HL-60 (cell line): ENCODE results near the gene PTPN1.

Source experiments
- DNase-seq, 2 experiments: peaks; one replicate each; pipeline ENCODE4 v3.0.0-alpha.2; 2010 to 2020; ENCODE audit warnings: low read depth in 1 of 2, low spot score in 1 of 2
- H3K27ac ChIP-seq: fragments of 250-450 bp; sonication (Bioruptor Pico); replicated peaks from 2 replicates; pipeline ENCODE4 v1.5.1; 2020; ENCODE audit warnings: mild to moderate bottlenecking, moderate library complexity
- H3K27me3 ChIP-seq: fragments of 250-450 bp; sonication (Bioruptor Pico); 2 replicates; pipeline ENCODE4 v1.5.1; 2021; ENCODE audit warnings: mild to moderate bottlenecking, moderate library complexity; ENCODE audit not compliant: insufficient read depth, poor library complexity, severe bottlenecking
- H3K4me3 ChIP-seq: replicated peaks from 2 replicates; pipeline ENCODE4 v1.5.1; 2011; ENCODE audit warnings: mild to moderate bottlenecking, control low read depth, low read length; ENCODE audit not compliant: insufficient read depth
- CTCF ChIP-seq: IDR thresholded peaks from one replicate; pipeline ENCODE4 v1.5.1; 2011; ENCODE audit warnings: low read length, control low read depth, inconsistent platforms; ENCODE audit not compliant: insufficient read depth
- GABPA ChIP-seq: IDR thresholded peaks from 2 replicates; pipeline ENCODE4 v1.6.1; 2012; ENCODE audit warnings: low read depth
- POLR2AphosphoS5 ChIP-seq: IDR thresholded peaks from 2 replicates; pipeline ENCODE4 v1.6.1; 2012; ENCODE audit warnings: low read depth
- REST ChIP-seq: IDR thresholded peaks from 2 replicates; pipeline ENCODE4 v1.6.1; 2012; ENCODE audit warnings: low read depth; ENCODE audit not compliant: insufficient replicate concordance
- SPI1 ChIP-seq: IDR thresholded peaks from 2 replicates; pipeline ENCODE4 v1.6.1; 2012; ENCODE audit warnings: low read depth, mild to moderate bottlenecking, borderline replicate concordance

PTPN1 gene

GRCh38 chr20:50550531-50550930, 40.3 kb downstream of the PTPN1 start:
- TF ChIP-seq GABPA (no peak), CTCF (no peak), POLR2AphosphoS5 (no peak), SPI1 (no peak), REST (no peak)
- no peak overlapping the region for H3K4me3 ChIP-seq
- H3K27me3 ChIP-seq, result no peaks in the 10 kb centered on the region
- no peak for DNase-seq
- H3K27ac ChIP-seq, result no peak overlapping the region

GRCh38 chr20:50551288-50551687, 41.1 kb downstream of the PTPN1 start:
- no peak for DNase-seq

GRCh38 chr20:50552979-50553378, 42.8 kb downstream of the PTPN1 start:
- no peak for TF ChIP-seq REST
- no peak for TF ChIP-seq CTCF
- TF ChIP-seq GABPA, result no peak
- TF ChIP-seq POLR2AphosphoS5, result no peak
- no peak for TF ChIP-seq SPI1
- Histone ChIP-seq H3K27me3 (no peaks in the 10 kb centered on the region), H3K27ac (no peak overlapping the region), H3K4me3 (no peak overlapping the region)
- DNase-seq, result no peak

More at GRCh38 chr20:50551288-50551687, 41.1 kb downstream of the PTPN1 start:
- H3K27me3 ChIP-seq, result no peaks in the 10 kb centered on the region
- no peak overlapping the region for H3K4me3 ChIP-seq
- no peak for TF ChIP-seq REST
- no peak for TF ChIP-seq GABPA
- no peak for TF ChIP-seq SPI1
- TF ChIP-seq POLR2AphosphoS5, result no peak
- TF ChIP-seq CTCF, result no peak
- H3K27ac ChIP-seq, result no peak overlapping the region
